ENCODE results near the gene NT5M.

Gene NT5M

DNA sequence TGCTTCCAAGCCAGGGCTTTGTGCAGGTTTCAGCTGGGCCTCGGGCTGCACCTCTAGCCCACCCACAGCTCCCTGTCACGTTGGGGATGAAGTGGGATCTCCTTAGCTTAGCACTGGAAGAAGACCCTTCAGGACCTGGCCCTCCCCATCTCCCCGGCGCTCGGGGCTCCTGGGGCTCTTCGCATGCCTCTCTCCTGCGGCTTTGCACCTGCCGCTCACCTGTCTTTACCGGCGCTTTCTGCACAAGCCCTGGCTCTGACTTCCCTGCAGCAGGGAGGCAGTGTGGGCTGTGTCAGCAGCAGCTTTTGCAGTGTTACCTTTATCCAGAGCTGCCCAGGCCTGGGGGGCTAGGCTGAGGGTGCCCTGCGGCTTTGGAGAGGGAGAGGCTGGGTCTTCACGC, 52.3 kb downstream of the NT5M start:
- DNase-seq (ENCODE audit: low read depth) = no peak

DNA sequence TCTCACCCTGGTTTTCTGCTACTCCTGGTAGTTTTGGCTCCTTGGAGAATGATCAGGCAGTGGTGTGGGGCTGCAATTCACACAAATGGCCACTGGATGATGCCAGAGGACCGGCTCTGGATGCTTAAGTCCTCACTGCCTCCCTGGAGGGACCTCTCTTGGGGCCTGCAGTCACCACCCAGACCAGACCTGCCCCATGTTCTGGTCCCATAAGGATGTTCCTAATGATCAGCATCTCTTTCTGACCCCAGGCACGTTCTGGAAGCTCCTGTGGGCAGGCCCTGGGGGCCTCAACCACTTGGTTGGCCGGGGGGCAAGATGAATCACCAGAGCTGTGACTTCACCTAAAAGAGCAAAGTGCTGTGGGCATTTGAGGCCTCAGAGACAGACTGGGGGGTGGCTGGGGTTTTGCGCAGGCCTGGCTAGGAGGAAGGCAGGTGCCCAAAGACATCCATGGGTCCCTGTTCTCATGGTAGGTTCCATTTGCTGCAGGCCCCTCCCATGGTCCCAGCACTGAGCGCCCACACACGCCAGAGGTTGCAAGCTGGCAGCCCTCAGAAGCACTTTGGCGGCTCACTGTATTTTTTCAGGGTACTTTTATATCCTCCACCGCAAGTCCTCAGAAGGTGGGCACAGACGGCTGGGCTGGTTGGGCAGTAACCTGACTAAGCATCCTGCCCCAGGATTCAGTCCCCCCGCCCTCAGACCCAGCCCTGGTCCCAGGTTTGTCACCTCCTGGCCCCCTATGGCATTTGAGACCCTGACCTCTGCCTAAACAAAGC, 53.2 kb downstream of the NT5M start:
- DNase-seq (ENCODE audit: low read depth) = peak; percentile 66

DNA sequence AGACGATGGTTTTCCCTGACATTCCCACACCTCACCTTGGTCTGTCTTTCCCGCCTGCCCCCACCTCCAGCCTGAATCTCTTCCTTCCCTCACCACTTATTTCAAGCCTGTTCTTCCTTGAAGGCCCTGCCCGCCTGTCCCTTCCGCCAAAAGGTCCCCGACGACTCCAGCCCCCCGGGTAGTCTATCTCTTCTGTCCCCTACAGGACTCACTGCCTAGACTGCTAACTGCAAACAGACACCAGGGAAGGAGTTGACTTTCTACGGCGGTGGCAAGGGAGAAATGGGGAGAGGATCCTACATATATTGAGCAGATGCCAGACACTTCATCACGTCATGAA, 53.7 kb downstream of the NT5M start:
- no peak for DNase-seq (ENCODE audit: low read depth)

DNA sequence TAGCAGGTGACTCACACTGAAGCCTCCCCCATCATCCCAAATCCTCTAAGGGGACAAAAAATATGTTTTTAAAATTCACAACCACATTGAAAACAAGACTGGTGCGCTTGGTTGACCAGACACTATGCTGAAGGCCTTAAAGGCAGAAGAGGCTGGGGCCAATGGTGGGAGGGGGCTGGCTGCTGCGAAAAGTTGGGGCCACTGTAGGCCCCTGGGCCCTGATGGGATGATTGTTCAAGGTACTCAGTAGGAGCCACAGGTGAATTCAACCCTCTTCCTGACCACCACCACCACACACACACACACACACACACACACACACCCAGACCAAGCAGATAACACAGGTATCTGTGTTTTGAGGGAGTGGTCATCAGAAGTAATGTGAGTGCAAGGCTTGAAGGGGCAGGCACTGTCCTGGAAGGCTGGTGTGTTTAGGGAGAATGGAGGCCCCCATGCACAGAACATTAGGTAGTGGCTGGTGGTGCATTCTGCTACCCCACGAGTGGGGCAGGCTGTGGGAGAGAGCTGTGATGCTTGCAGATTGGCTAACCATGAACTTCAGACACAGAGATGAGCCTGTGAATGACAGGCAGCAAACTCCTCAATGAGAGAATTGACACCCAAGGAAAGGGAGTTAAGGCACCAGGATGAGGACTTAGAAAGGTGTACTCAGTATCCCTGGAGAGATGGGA, 55.0 kb downstream of the NT5M start:
- DNase-seq (ENCODE audit: low read depth) = no peak

DNA sequence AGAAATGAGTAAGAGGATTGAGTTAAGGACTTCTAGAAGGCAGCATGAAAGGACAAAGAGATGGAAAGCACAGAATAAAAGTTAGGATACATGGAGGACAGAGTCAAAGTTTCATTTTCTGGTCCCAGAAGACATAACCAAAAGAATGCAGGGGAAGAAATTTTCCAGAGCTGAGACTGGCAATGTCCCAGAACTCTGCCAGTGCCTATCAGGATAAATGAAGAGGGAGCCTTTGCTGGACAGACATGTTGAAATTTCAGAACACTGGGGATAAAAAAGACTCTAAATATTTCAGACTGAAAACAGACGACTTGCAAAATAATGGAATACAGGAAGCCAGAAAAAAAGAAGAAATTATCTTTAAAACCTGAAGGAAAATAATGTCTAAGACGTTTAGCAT, 55.7 kb downstream of the NT5M start:
- DNase-seq (ENCODE audit: low read depth) = no peak

DNA sequence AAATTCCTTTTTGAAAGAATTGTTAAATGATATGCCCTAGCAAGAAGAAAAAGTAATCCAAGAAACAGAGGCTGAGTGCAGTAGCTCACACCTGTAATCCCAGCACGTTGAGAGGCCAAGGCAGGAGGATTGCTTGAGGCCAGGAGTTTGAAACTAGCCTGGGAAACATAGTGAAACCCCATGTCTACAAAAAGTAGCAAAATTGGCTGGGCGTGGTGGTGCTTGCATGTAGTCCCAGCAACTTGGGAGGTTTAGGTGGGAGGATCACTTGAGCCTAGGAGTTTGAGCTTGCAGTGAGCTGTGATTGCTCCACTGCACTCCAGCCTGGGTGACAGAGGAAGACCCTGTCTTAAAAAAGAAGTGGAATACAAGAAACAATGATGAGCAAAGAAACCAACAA, 56.1 kb downstream of the NT5M start:
- DNase-seq (ENCODE audit: low read depth) = no peak

DNA sequence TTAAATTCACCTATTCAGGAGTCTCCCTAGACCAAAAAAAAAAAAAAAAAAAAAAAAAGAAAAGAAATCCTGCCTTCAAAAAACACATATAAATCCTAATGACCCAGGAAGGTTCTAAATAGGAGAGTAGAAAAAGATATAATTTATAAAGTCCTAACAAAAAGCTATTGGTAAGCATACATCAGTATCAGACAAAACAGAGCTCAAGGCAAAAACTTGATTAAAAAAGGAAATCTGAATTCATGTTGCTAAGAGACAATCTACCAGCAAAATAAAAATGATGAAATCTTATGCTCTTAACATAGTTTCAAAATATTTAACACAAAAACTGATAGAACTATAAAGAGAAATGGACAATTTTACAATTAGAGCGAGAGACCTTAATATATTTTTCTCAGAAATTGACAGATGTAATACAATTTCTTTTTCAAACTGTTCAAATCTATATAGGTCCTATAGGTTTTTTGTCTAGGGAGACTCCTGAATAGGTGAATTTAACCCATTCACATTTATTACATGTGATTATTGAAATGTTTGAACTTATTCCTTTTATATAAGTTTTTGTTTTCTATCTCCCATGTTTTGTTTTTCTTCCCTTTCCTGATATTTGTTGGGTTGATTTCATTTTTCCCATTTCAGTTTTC, 57.0 kb downstream of the NT5M start:
- DNase-seq (ENCODE audit: low read depth) = no peak

DNA sequence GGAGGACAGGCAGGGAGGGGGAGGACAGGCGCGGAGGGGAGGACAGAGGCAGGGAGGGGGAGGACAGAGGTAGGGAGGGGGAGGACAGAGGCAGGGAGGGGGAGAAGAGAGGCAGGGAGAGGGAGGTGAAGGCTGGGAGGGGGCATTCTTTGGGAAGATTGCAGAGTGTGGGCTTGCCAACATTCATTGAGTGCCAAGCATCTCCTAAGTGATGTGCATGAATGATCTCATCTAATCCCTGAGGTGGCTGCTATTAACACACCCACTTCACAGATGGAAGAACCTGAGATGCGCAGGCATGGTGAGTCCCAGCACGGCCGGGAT, 58.3 kb downstream of the NT5M start:
- no peak for DNase-seq (ENCODE audit: low read depth)

DNA sequence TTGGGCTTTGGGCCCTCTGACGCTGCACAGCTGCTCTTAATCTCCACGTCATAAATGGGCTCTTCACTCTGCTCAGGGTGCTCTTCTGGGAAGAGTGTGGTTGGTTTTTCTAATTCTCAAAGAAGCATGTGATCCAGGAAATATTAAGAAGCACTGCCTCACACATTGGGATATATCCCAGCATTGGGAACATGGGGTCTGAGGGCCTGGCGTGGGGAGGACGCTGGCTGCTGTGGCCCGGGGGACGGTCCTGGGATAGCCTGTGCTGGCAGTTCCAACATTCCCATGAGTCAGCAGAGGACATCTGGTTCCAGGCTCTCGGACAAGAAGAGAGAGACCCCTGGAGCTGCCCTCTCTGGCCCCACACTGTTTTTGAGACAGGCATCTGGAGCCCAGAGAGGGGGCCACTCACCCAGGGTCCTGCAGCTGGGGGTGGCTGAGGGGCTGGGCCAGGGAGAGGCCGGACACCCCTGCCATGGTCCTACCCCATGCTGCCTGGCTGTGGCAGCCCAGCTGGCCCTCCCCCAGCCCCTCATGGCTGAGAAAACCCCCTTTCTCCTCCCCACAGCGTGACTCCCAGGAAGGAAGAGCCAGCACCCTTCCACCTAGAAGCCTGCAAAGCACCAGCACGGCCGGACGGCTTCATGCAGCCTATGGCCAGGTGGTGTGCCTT, 58.8 kb downstream of the NT5M start:
- no peak for DNase-seq (ENCODE audit: low read depth)

DNA sequence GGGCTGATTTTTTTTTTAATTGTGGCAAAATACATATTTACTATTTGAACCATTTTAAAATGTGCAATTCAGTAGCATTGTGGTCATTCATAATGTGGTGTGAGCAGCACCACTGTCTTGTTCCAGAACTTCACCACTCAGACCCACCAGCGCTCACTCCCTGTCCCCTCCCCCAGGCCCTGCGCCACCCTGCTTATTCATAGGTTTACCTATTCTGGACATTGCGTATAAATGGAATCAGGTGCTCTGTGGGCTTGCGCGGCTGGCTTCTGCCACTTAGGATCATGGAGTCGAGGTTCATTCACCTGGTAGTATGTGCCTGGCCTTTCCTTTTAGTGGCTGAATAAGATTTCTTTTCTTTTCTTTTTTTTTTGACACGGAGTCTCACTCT, 59.4 kb downstream of the NT5M start:
- no peak for DNase-seq (ENCODE audit: low read depth)

DNA sequence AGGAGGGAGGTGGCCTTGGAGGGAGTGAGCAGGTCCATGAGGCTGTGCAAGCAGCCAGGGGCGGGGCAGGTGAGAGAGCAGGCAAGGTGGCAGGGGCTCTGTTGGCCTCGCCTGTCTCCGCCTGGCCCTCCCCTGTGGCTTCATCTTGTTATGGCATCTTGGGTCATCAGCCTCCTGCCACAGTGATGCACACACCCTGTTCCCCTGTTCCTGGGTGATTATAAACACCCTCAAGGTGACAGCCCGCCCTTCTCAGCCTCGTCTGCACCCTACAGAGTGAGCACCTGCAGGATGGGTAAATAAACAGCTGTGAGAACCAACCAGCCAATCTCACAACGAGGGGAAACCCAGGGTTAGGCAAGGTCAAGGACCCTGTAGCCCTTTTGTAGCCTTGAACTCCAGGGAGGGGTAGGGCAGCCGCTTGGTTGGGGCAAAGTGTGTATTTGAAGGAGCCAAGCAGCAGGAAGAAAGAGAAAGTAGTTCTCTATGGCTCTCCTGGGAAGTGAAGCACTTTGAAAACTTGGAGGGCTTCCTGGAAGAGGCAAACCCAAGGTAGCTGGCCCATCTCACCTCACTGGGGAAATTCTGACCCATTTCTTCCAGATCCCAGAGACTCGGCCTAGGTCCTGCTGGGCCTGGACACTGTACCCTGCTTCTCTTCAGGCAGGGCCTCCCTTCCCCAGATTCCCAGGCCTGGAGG, 60.6 kb downstream of the NT5M start:
- no peak for DNase-seq (ENCODE audit: low read depth)

DNA sequence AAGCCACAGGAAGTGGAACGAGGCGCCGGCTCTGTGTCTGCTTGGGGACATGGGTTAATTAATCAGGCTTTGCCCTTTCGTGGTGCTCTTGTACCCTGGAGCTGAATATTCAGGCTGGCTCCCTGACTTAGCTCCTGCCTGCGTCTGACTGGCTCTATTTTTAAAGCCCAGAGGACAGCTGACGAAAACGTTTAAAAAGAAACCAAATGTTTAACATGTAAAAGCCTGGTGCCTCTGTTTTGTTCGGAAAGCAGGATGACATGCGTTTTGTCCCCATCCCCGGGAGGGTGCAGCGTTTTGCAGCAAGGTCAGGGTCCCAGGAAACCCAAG, 61.1 kb downstream of the NT5M start:
- DNase-seq (ENCODE audit: low read depth) = no peak

DNA sequence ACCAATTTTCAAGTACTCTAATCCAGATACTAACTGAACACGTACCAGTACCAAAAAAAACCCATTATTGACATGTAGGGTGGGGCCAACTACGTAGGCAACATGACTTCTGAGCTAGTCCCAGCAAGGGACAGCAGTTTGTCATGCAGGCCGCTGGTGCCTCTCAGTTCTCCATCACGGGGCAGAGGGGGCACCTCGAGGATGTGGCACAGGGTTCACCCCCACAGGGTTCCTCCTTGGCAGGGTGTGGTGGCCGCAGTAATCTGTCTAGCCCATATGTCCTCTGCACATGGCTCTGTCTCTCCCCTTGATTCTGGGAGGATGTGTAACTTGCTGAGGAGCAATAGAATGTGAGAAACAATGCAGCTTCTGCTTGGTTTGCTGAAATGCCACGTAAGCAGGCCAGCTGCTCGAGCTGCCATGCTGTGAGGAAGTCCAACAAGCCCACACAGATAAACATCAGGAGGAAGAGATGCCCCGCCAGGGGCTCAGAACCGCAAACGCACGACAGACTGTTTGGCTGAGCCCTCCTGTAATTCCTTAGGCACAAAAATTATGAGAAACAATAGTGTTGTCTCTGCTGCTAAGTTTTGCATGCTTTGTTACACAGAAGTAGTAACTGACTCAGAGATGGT, 62.4 kb downstream of the NT5M start:
- no peak for DNase-seq (ENCODE audit: low read depth)

DNA sequence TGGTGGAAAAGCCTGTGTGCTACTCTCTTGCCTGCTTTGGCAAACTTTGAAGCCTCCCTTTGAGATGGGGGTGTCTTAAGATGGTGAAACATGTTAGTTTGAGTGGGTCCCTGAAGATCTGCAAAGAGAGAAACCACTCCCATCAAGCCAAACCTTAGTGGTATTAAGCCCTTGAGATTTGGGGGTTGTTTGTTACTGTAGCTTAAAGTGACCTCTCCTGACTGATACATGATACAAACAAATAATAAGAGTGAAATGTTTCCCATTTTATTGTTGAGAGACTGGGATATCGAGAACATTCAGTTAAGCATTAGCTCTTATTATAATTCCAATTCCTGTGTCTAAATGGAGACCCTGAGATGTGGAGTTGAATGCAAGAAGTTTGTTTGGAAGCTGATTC, 63.1 kb downstream of the NT5M start:
- no peak for DNase-seq (ENCODE audit: low read depth)

DNA sequence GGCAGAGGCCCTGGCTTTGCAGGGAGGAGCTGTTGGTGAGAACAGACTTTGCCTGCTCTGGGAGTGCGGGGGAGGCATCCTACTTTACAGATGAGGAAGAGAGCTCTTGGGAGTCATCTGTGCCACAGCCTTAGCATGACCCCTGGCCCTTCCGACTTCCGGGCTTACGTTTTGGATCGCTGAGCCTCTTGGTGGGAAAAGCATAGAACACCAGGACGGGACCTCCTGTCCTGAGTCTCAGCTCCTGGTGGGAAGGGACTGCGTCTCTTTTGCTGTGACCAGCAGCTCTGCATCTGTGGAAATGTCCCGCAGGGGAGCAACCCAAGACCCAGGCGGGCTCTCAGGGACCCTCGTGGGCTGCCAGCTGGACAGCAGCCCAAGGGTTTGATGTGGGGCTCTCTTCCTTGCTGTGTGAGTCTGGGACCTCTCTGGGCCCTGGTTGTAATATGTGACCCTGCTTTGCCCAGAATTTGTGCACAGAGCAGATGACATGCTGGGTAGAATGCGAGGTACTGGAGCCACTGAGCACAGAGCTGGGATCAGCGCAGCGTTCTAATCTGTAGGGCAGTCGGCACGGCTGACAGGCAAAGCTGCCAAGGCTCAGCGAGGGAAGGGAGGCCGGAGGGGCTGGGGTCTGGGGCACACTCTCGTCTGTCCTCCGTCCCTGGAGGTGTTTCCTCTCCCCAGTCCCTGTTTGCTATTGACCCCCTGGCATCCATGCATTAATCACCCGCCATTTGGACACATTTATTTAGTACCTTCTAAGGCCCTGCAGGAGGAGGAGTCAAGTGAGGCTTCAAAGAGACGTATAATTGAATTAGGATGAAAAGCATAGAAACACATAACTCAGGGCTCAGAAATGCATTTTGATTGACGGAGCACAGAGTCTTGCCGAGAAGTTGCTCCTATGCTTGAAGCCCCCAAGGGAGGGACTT, 64.0 kb downstream of the NT5M start:
- DNase-seq (ENCODE audit: low read depth) = no peak

DNA sequence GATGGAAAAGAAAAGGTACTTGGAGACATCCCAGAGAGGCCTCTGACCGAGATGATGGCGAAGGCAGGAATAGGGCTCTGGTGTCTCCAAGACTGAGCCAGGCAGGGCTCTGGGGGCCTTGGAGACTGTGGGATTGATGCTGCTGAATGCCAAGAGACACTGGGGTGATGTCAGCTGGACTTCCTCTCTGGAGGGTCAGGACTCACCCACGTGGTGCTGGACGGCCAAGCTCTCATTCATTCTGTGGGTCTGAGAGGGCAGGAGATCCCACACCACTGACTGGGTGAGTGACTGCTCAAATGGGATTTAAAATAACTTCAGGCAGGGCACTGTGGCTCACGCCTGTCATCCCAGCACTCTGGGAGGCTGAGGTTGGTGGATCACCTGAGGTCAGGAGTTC, 64.8 kb downstream of the NT5M start:
- no peak for DNase-seq (ENCODE audit: low read depth)

DNA sequence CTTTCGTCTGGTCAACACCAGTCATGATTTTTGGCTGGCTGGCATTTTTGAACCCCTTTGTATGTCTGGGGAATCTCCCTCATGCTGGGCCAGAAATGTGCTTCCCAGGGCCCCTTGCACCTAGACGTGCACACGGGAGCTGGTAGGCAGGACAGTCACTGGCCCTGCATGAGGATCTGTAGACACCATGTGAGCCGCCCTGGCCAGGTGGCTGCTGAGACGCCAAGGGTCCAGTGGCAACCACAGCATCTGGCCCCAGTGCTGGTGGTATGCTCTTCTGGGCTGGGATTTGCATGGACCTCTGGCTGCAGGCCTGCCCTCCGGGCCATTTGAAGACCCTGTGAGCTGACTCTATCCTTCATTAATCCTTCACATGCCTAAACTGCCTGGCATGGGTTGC, 67.5 kb downstream of the NT5M start:
- DNase-seq (ENCODE audit: low read depth) = no peak

DNA sequence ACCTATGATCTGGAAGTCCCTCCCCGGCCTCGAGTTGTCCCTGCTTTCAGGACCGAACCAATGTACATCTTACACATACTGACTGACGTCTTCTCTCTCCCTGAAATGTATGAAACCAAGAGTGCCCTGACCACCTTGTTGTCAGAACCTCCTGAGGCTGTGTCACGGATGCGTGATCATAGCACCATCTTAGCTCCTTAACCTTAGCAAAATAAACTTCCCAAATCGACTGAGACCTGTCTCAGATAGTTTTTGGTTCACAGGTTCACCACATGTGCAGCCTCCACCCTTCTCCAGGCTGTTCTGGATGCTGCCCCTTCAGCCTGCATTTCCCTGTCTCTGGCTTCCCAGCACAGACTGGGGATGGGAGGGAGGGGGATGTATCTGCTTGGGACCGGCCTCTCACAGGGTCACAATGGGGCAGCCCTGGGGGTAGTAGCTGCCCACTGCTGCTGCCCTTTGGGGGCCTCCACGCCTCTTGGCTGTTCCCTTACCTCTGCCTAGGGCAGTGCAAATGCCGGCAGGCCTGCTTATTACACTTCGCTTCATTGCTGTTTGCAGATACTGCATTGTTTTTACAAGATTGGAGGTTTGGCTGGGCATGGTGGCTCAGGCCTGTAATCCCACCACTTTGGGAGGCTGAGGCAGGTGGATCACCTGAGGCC, 69.8 kb downstream of the NT5M start:
- DNase-seq (ENCODE audit: low read depth) = no peak

DNA sequence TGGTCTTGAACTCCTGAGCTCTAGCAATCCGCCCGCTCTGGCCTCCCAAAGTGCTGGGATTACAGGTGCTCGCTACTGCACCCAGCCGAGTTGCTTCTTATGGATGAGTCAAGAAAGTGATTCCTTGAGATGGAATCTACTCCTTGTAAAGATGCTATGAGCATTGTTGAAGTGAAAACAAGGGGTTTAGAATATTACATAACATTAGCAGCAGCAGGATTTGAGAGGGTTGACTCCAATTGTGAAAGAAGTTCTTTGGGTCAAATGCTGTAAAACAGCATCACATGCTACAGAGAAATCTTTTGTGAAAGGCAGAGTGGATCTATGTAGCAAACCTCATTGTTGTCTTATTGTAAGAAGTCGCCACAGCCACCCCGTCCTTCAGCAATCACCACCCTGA, 72.7 kb downstream of the NT5M start:
- DNase-seq (ENCODE audit: low read depth) = no peak

DNA sequence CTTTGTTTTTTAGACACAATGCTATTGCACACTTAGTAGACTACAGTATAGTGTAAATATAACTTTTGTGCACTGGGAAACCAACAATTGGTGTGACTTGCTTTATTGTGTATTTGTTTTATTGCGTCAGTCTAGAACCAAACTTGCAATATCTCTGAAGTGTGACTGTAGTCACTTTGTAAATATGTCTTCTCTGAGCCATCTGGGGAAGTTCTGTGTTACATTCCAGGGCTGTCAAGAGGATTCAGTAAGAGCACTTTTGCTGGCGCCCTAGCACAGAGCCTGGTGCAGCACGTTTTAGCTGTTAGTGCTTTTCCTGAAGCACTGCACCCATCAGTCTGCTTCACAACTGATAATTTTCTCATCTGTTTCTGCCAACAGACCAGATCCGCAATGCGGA, 73.2 kb downstream of the NT5M start:
- DNase-seq (ENCODE audit: low read depth) = no peak

Data from HS-27A (cell line).